ENCODE measurements around the gene TCP10L. TPM values are rescaled to one million over a fixed set of nuclear protein-coding genes. Genes with fewer than 3 reads are reported as not detected.

The TCP10L gene
- total and polyA plus RNA-seq, 4 donors = 1.1 to 8.0 (median 2.8) TPM

DNA sequence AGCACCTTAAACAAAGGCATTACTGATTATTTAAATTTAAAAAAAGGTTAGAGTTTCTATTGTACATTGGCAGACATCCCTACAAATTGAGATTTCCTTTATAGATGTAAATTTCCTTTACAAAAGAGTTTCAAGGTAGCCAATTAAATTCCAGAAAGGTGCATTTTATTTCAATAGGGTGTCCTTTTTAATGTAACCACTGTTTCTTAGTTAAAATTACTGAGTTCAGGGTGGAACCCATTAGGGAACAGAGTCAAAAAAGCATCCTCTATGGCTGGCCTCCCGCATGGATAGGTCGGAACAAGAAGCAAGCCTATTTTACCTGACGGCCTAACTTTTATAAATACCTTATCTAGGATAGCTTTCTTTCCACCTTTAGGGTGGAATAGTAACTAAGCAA is 24.4 kb downstream of the TCP10L start:
- H3K36me3 ChIP-seq (ENCODE audit: control insufficient read depth in 4 of 4, insufficient read depth in 3 of 4, low read depth in 1 of 4, low read length in 3 of 4) = no peaks in the 10 kb centered on the region
- DNase-seq (ENCODE audit: low spot score) = no peak
- no peaks in the 10 kb centered on the region for H3K4me1 ChIP-seq (ENCODE audit: control insufficient read depth in 4 of 4, insufficient read depth in 4 of 4, low read length in 3 of 4)
- 97% methylated on average over 3 of the region's 3 CpGs for WGBS
- no peak overlapping the region for H3K9ac ChIP-seq (ENCODE audit: low read depth in 1 of 2, low read length in 2 of 2)
- no peak overlapping the region for H3K4me3 ChIP-seq (ENCODE audit: low read depth in 1 of 3, low read length in 3 of 3)
- no peak overlapping the region for H3K27ac ChIP-seq (ENCODE audit: low read depth in 1 of 2, low read length in 2 of 2)
- TF ChIP-seq FOXA2 (IDR thresholded peaks at IDR 0.05) = no peak
- TF ChIP-seq, protein P1, sequence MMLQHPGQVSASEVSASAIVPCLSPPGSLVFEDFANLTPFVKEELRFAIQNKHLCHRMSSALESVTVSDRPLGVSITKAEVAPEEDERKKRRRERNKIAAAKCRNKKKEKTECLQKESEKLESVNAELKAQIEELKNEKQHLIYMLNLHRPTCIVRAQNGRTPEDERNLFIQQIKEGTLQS (IDR thresholded peaks at IDR 0.05) = no peak
- H3K27me3 ChIP-seq (ENCODE audit: control insufficient read depth in 4 of 4, insufficient read depth in 4 of 4, low read length in 3 of 4) = no peaks in the 10 kb centered on the region
- no peaks in the 10 kb centered on the region for H3K9me3 ChIP-seq (ENCODE audit: control insufficient read depth in 4 of 4, low read length in 3 of 4)

GRCh38 chr21:32559006-32559610 is 26.2 kb downstream of the TCP10L start:
- no peak for TF ChIP-seq SP1 (IDR thresholded peaks at IDR 0.05)
- TF ChIP-seq, protein P2, sequence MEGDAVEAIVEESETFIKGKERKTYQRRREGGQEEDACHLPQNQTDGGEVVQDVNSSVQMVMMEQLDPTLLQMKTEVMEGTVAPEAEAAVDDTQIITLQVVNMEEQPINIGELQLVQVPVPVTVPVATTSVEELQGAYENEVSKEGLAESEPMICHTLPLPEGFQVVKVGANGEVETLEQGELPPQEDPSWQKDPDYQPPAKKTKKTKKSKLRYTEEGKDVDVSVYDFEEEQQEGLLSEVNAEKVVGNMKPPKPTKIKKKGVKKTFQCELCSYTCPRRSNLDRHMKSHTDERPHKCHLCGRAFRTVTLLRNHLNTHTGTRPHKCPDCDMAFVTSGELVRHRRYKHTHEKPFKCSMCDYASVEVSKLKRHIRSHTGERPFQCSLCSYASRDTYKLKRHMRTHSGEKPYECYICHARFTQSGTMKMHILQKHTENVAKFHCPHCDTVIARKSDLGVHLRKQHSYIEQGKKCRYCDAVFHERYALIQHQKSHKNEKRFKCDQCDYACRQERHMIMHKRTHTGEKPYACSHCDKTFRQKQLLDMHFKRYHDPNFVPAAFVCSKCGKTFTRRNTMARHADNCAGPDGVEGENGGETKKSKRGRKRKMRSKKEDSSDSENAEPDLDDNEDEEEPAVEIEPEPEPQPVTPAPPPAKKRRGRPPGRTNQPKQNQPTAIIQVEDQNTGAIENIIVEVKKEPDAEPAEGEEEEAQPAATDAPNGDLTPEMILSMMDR (IDR thresholded peaks at IDR 0.05; ENCODE audit: low read depth, low read length, missing input control) = no peak
- TF ChIP-seq FOXA1 (IDR thresholded peaks at IDR 0.05) = no peak
- H3K9me3 ChIP-seq (ENCODE audit: control insufficient read depth in 4 of 4, low read length in 3 of 4) = no peaks in the 10 kb centered on the region

GRCh38 chr21:32558106-32558505 is 27.2 kb downstream of the TCP10L start:
- TF ChIP-seq FOXA1 (IDR thresholded peaks at IDR 0.05) (no peak), NR2F2 (IDR thresholded peaks at IDR 0.05) (no peak), HNF4G (IDR thresholded peaks at IDR 0.05) (no peak), HNF4A (conservative IDR thresholded peaks at IDR 0.05) (no peak), SP1 (IDR thresholded peaks at IDR 0.05) (no peak), RAD21 (IDR thresholded peaks at IDR 0.05) (no peak), JUND (IDR thresholded peaks at IDR 0.05) (no peak), ZBTB33 (IDR thresholded peaks at IDR 0.05) (no peak), YY1 (IDR thresholded peaks at IDR 0.05) (no peak), REST (IDR thresholded peaks at IDR 0.05) (no peak), EGR1 (IDR thresholded peaks at IDR 0.05; ENCODE audit: low read depth in 2 of 2) (no peak), TAF1 (conservative IDR thresholded peaks at IDR 0.05) (no peak), RXRA (IDR thresholded peaks at IDR 0.05) (no peak)
- TF ChIP-seq, protein P3, sequence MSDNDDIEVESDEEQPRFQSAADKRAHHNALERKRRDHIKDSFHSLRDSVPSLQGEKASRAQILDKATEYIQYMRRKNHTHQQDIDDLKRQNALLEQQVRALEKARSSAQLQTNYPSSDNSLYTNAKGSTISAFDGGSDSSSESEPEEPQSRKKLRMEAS (IDR thresholded peaks at IDR 0.05) = no peak
- TF ChIP-seq, protein P1 (IDR thresholded peaks at IDR 0.05) = no peak
- DNase-seq (ENCODE audit: low spot score) = no peak
- Histone ChIP-seq H3K9me3 (ENCODE audit: control insufficient read depth in 4 of 4, low read length in 3 of 4) (no peaks in the 10 kb centered on the region), H3K27ac (ENCODE audit: low read depth in 1 of 2, low read length in 2 of 2) (no peak overlapping the region), H3K27me3 (ENCODE audit: control insufficient read depth in 4 of 4, insufficient read depth in 4 of 4, low read length in 3 of 4) (no peaks in the 10 kb centered on the region), H3K9ac (ENCODE audit: low read depth in 1 of 2, low read length in 2 of 2) (no peak overlapping the region), H3K4me1 (ENCODE audit: control insufficient read depth in 4 of 4, insufficient read depth in 4 of 4, low read length in 3 of 4) (no peaks in the 10 kb centered on the region), H3K36me3 (ENCODE audit: control insufficient read depth in 4 of 4, insufficient read depth in 3 of 4, low read depth in 1 of 4, low read length in 3 of 4) (no peaks in the 10 kb centered on the region), H3K4me3 (ENCODE audit: low read depth in 1 of 3, low read length in 3 of 3) (no peak overlapping the region)
- 89% methylated on average over 3 of the region's 3 CpGs for WGBS

More at GRCh38 chr21:32559006-32559610, 26.2 kb downstream of the TCP10L start:
- Histone ChIP-seq H3K27me3 (ENCODE audit: control insufficient read depth in 4 of 4, insufficient read depth in 4 of 4, low read length in 3 of 4) (no peaks in the 10 kb centered on the region), H3K36me3 (ENCODE audit: control insufficient read depth in 4 of 4, insufficient read depth in 3 of 4, low read depth in 1 of 4, low read length in 3 of 4) (no peaks in the 10 kb centered on the region), H3K4me3 (ENCODE audit: low read depth in 1 of 3, low read length in 3 of 3) (no peak overlapping the region), H3K9ac (ENCODE audit: low read depth in 1 of 2, low read length in 2 of 2) (no peak overlapping the region), H3K4me1 (ENCODE audit: control insufficient read depth in 4 of 4, insufficient read depth in 4 of 4, low read length in 3 of 4) (no peaks in the 10 kb centered on the region), H3K27ac (ENCODE audit: low read depth in 1 of 2, low read length in 2 of 2) (no peak overlapping the region)
- WGBS = 95% methylated on average over 6 of the region's 6 CpGs
- DNase-seq (ENCODE audit: low spot score) = no peak
